SK-N-SH (cell line): Measurements from ENCODE around the gene SORL1. TPM values are rescaled to one million over a fixed set of nuclear protein-coding genes. Genes with fewer than 3 reads are reported as not detected.

Experiments
- CTCF ChIA-PET: fragments of 300-600, 350-600 bp; formaldehyde crosslinking; extraction: SDS; loops from one replicate; lab custom pipeline; 2021; lab: Yijun Ruan, JAX
- POLR2A ChIA-PET: fragments of 350-600 bp; sonication (Branson Sonifier 250); formaldehyde crosslinking; extraction: SDS; loops from one replicate; lab custom pipeline; 2020; ENCODE audit warnings: antibody characterized with exemption, inconsistent platforms; lab: Yijun Ruan, JAX
- DNase-seq: peaks from one replicate; pipeline ENCODE4 v3.0.0; 2012
- H2AFZ ChIP-seq: fragments of 200-600 bp; sonication (generic); 2 replicates; pipeline ENCODE4 v1.8.1; 2016; ENCODE audit warnings: antibody characterized with exemption, mild to moderate bottlenecking, low read depth
- H3F3A ChIP-seq: fragments of 200-600 bp; sonication (generic); replicated peaks from 2 replicates; pipeline ENCODE3; 2016; ENCODE audit warnings: antibody characterized with exemption, mild to moderate bottlenecking; ENCODE audit not compliant: insufficient read depth
- H3K27ac ChIP-seq, 2 experiments: fragments of 200-500 bp in 1 of 2; fragments of 200-600 bp in 1 of 2; sonication (Bioruptor generic) in 1 of 2; sonication (generic), shearing (Covaris generic) in 1 of 2; 2 replicates each; pipeline versions ENCODE4 v1.5.1 to v1.6.1; 2014 to 2016; ENCODE audit warnings: low read depth in 2 of 2, inconsistent platforms in 1 of 2, low read length in 1 of 2, mild to moderate bottlenecking in 1 of 2, mixed read lengths in 1 of 2
- H3K27me3 ChIP-seq: fragments of 200-600 bp; sonication (generic), shearing (Covaris generic); 2 replicates; pipeline ENCODE4 v1.6.1; 2016; ENCODE audit warnings: mixed run types; ENCODE audit not compliant: insufficient read depth
- H3K36me3 ChIP-seq, 2 experiments: fragments of 200-500 bp in 1 of 2; fragments of 200-600 bp in 1 of 2; sonication (Bioruptor generic) in 1 of 2; sonication (generic) in 1 of 2; replicated peaks in 1 of 2; 2 replicates each; pipeline versions ENCODE3 to v1.5.1; 2014 to 2016; ENCODE audit warnings: low read length in 1 of 2, mild to moderate bottlenecking in 1 of 2; ENCODE audit not compliant: insufficient read depth in 2 of 2, control insufficient read depth in 1 of 2
- H3K4me1 ChIP-seq, 2 experiments: fragments of 200-500 bp in 1 of 2; fragments of 200-600 bp in 1 of 2; sonication (Bioruptor generic) in 1 of 2; sonication (generic), shearing (Covaris generic) in 1 of 2; 2 replicates each; pipeline versions ENCODE4 v1.5.1 to v1.6.1; 2014 to 2016; ENCODE audit warnings: low read depth in 1 of 2, low read length in 1 of 2, mixed run types in 1 of 2; ENCODE audit not compliant: insufficient read depth in 2 of 2, control insufficient read depth in 1 of 2
- H3K4me2 ChIP-seq: fragments of 200-600 bp; sonication (generic), shearing (Covaris generic); 2 replicates; pipeline ENCODE4 v1.6.1; 2017; ENCODE audit warnings: mixed run types
- H3K4me3 ChIP-seq, 2 experiments: fragments of 200-500 bp in 1 of 2; fragments of 200-600 bp in 1 of 2; sonication (Bioruptor generic) in 1 of 2; sonication (generic), shearing (Covaris generic) in 1 of 2; 2 replicates each; pipeline versions ENCODE4 v1.5.1 to v1.8.1; 2014 to 2016; ENCODE audit warnings: low read depth in 2 of 2, inconsistent platforms in 1 of 2, low read length in 1 of 2, mild to moderate bottlenecking in 1 of 2, mixed read lengths in 1 of 2, moderate library complexity in 1 of 2
- H3K79me2 ChIP-seq: fragments of 200-600 bp; sonication (generic); 2 replicates; pipeline ENCODE4 v1.8.1; 2017; ENCODE audit warnings: mild to moderate bottlenecking; ENCODE audit not compliant: insufficient read depth
- H3K9ac ChIP-seq: fragments of 200-600 bp; sonication (generic); 2 replicates; pipeline ENCODE4 v1.6.1; 2017; ENCODE audit warnings: mixed run types
- H3K9me2 ChIP-seq: fragments of 200-600 bp; sonication (generic); 2 replicates; pipeline ENCODE4 v1.6.1; 2017; ENCODE audit warnings: mixed run types
- H3K9me3 ChIP-seq: fragments of 200-600 bp; sonication (generic); 2 replicates; pipeline ENCODE4 v1.6.1; 2017; ENCODE audit warnings: mixed run types, mild to moderate bottlenecking, moderate library complexity
- H4K20me1 ChIP-seq: fragments of 200-600 bp; sonication (generic); 2 replicates; pipeline ENCODE4 v1.6.1; 2017; ENCODE audit warnings: mild to moderate bottlenecking, mixed run types; ENCODE audit not compliant: insufficient read depth
- CHD2 ChIP-seq: fragments of 150-350 bp; IDR thresholded peaks from 2 replicates; pipeline ENCODE4 v1.6.1; 2018; ENCODE audit warnings: low read length; ENCODE audit not compliant: partially characterized antibody
- CTCF ChIP-seq: fragments of 200-600 bp; sonication (generic); IDR thresholded peaks from 2 replicates; pipeline ENCODE4 v1.6.1; 2017; ENCODE audit warnings: antibody characterized with exemption, mild to moderate bottlenecking, moderate library complexity
- EZH2phosphoT487 ChIP-seq: fragments of 200-600 bp; sonication (generic); IDR thresholded peaks from 2 replicates; pipeline ENCODE4 v1.6.1; 2017; ENCODE audit warnings: low read depth, mixed run types, mild to moderate bottlenecking, antibody characterized with exemption, moderate library complexity, borderline replicate concordance
- FOSL2 ChIP-seq: IDR thresholded peaks from 2 replicates; pipeline ENCODE4 v1.4.0; 2012; ENCODE audit warnings: low read depth, mild to moderate bottlenecking, moderate library complexity, borderline replicate concordance
- FOXJ3 ChIP-seq: sonication (generic); formaldehyde crosslinking; IDR thresholded peaks from 2 replicates; pipeline ENCODE4 v1.5.1; 2020; ENCODE audit warnings: mild to moderate bottlenecking, missing genetic modification reagents
- IRF3 ChIP-seq: fragments of 150-350 bp; IDR thresholded peaks from 2 replicates; pipeline ENCODE4 v1.6.1; 2016; ENCODE audit warnings: mild to moderate bottlenecking, low read depth, low read length
- MXI1 ChIP-seq: IDR thresholded peaks from 2 replicates; pipeline ENCODE4 v1.6.1; 2012; ENCODE audit warnings: mild to moderate bottlenecking, low read depth, low read length, improper control_type of control experiment
- NFIC ChIP-seq: IDR thresholded peaks from 2 replicates; pipeline ENCODE4 v1.4.0; 2012; ENCODE audit warnings: borderline replicate concordance
- PBX3 ChIP-seq: IDR thresholded peaks from 2 replicates; pipeline ENCODE4; 2012
- POLR2AphosphoS5 ChIP-seq: IDR thresholded peaks from 2 replicates; pipeline ENCODE4 v1.6.1; 2012; ENCODE audit warnings: low read depth, low read length
- RCOR1 ChIP-seq: fragments of 150-350 bp; IDR thresholded peaks from 2 replicates; pipeline ENCODE4 v1.6.1; 2017; ENCODE audit warnings: antibody characterized with exemption, low read length
- REST ChIP-seq: IDR thresholded peaks from 2 replicates; pipeline ENCODE4 v1.6.1; 2012; ENCODE audit warnings: mild to moderate bottlenecking, low read depth, low read length, moderate library complexity
- RFX5 ChIP-seq: IDR thresholded peaks from 2 replicates; pipeline ENCODE4 v1.6.1; 2012; ENCODE audit warnings: mild to moderate bottlenecking, improper control_type of control experiment, low read length
- RXRA ChIP-seq: IDR thresholded peaks from 2 replicates; pipeline ENCODE4 v1.4.0; 2012; ENCODE audit warnings: low read depth, mild to moderate bottlenecking, borderline replicate concordance
- SIN3A ChIP-seq: IDR thresholded peaks from 2 replicates; pipeline ENCODE4 v1.6.1; 2012; ENCODE audit warnings: low read depth, mild to moderate bottlenecking, low read length, moderate library complexity, borderline replicate concordance
- SMC3 ChIP-seq: IDR thresholded peaks from 2 replicates; pipeline ENCODE4 v1.6.1; 2012; ENCODE audit warnings: low read depth, low read length, improper control_type of control experiment
- TCF12 ChIP-seq: IDR thresholded peaks from 2 replicates; pipeline ENCODE4 v1.4.0; 2012
- USF2 ChIP-seq: fragments of 150-350 bp; IDR thresholded peaks from 2 replicates; pipeline ENCODE4 v1.6.1; 2017; ENCODE audit warnings: antibody characterized with exemption, low read length, low read depth, borderline replicate concordance
- WGBS: methylation state at CpG from one replicate; pipeline ENCODE4 v1.1.6; 2017; ENCODE audit warnings: low lambda C conversion rate; 5-methylcytosine and 5-hydroxymethylcytosine counted together
- polyA plus RNA-seq, 3 experiments: library from polyadenylated mRNA; depleted of rRNA; stranded (reverse); fragments of >200 nt; gene quantifications; 2 replicates each; pipeline ENCODE4 v1.2.3, GENCODE V29; 2012

The SORL1 gene
- polyA plus RNA-seq, 1 of the 3 experiments (the other 2 are of a cell fraction): 7.1 TPM

- H2AFZ ChIP-seq: no peak overlapping the region
- H4K20me1 ChIP-seq: no peaks in the 10 kb centered on the region
- H3K9ac ChIP-seq: no peak overlapping the region
- no peaks in the 10 kb centered on the region for H3F3A ChIP-seq
- ChIA-PET CTCF (interaction anchor here (1.0 kb wide), 1 partner anchor 104 kb away, joined by 3 read pairs; no protein-coding TSS in a partner anchor), POLR2A (no interaction called here)
- peaks cover 0 to 13% of the 10 kb centered on the region in 2 experiments; a peak in 1 of 4 replicates for H3K4me1 ChIP-seq
- H3K4me2 ChIP-seq: no peak overlapping the region
- H3K79me2 ChIP-seq: no peaks in the 10 kb centered on the region
- no peaks in the 10 kb centered on the region for H3K9me3 ChIP-seq
- TF ChIP-seq USF2: no peak
- no peak for DNase-seq
- H3K9me2 ChIP-seq: no peaks in the 10 kb centered on the region
- H3K4me3 ChIP-seq: no peak overlapping the region
- no peaks in the 10 kb centered on the region for H3K27me3 ChIP-seq
- H3K36me3 ChIP-seq: no peaks in the 10 kb centered on the region
- WGBS: 68% methylated on average over 5 of the region's 6 CpGs
- H3K27ac ChIP-seq: no peak overlapping the region; a peak in 1 of 4 replicates
Observed at GRCh38 chr11:121487191-121487590, 35.1 kb downstream of the SORL1 start.

GRCh38 chr11:121488170-121488569, 36.1 kb downstream of the SORL1 start:
- peaks cover 0 to 8% of the 10 kb centered on the region in 2 experiments; a peak in 1 of 4 replicates for H3K4me1 ChIP-seq
- no peak overlapping the region for H3K4me3 ChIP-seq
- ChIA-PET CTCF (no interaction called here), POLR2A (no interaction called here)
- H3K27ac ChIP-seq: no peak overlapping the region
- H4K20me1 ChIP-seq: no peaks in the 10 kb centered on the region
- no peaks in the 10 kb centered on the region for H3K9me2 ChIP-seq
- no peaks in the 10 kb centered on the region for H3F3A ChIP-seq
- no peak overlapping the region for H3K9ac ChIP-seq
- H2AFZ ChIP-seq: no peak overlapping the region
- no peaks in the 10 kb centered on the region for H3K9me3 ChIP-seq
- no peaks in the 10 kb centered on the region for H3K27me3 ChIP-seq
- no peak for DNase-seq
- 55% methylated on average over 2 of the region's 2 CpGs for WGBS
- H3K36me3 ChIP-seq: no peaks in the 10 kb centered on the region
- H3K4me2 ChIP-seq: no peak overlapping the region
- no peaks in the 10 kb centered on the region for H3K79me2 ChIP-seq
- TF ChIP-seq RCOR1 (no peak), FOSL2 (no peak), CTCF (no peak), SIN3A (no peak), FOXJ3 (CRISPR knock-in tag) (no peak), SMC3 (no peak), REST (no peak), RFX5 (no peak), TCF12 (no peak), CHD2 (no peak), RXRA (no peak), IRF3 (no peak), EZH2phosphoT487 (no peak), POLR2AphosphoS5 (no peak), MXI1 (no peak), NFIC (no peak), PBX3 (no peak)
